K562 (cell line): Measurements from ENCODE around the gene GRIP1. TPM values are rescaled to one million over a fixed set of nuclear protein-coding genes. Genes with fewer than 3 reads are reported as not detected.

Experiments
- POLR2AphosphoS5 ChIP-seq: IDR thresholded peaks from 2 replicates; pipeline ENCODE4 v1.6.1; 2011; ENCODE audit warnings: mild to moderate bottlenecking, low read depth, low read length, moderate library complexity; ENCODE audit not compliant: control insufficient read depth, insufficient read depth
- STAT5A ChIP-seq: IDR thresholded peaks from 2 replicates; pipeline ENCODE4 v1.6.1; 2012; ENCODE audit warnings: low read length, inconsistent platforms, borderline replicate concordance
- TAF15 ChIP-seq: fragments of 200-400 bp; formaldehyde crosslinking; IDR thresholded peaks from 2 replicates; pipeline ENCODE4 v1.6.1; 2017; ENCODE audit warnings: mild to moderate bottlenecking, low read depth, low read length, moderate library complexity
- polyA plus RNA-seq, 8 experiments: library from polyadenylated mRNA; depleted of rRNA in 4 of 8; stranded (reverse) in 5 of 8; unstranded in 3 of 8; fragments of >200 nt; fragmentation: Nextera tagmentation in 2 of 8; fragmentation: Illumina TruSeq in 1 of 8; extraction: Ambion mirVana in 2 of 8; extraction: Trizol in 1 of 8; gene quantifications; 2 replicates each; pipeline versions ENCODE4 v1.2.1 to v1.2.3, GENCODE V29; 2011 to 2014; ENCODE audit warnings: inconsistent platforms in 1 of 8, missing spikeins in 1 of 8
- total RNA-seq, 7 experiments: library from RNA; depleted of rRNA in 6 of 7; stranded (reverse); fragments of >200 nt in 6 of 7; fragmentation: Illumina TruSeq in 2 of 7; extraction: Trizol in 2 of 7; gene quantifications; 2 replicates each; pipeline versions ENCODE4 v1.2.1 to v1.2.3, GENCODE V29; 2011 to 2021; ENCODE audit warnings: low replicate concordance in 1 of 7
- TF ChIP-seq, protein P1 (sequence below): fragments of 450-650 bp; IDR thresholded peaks from 2 replicates; pipeline ENCODE4 v1.6.1; 2016; ENCODE audit warnings: mild to moderate bottlenecking, moderate library complexity

The GRIP1 gene
- total and polyA plus RNA-seq, 9 of the 15 experiments (the other 6 are each of a cell fraction or from before 2014, with no cell fraction given): 0.28 to 1.2 (median 0.45) TPM

DNA sequence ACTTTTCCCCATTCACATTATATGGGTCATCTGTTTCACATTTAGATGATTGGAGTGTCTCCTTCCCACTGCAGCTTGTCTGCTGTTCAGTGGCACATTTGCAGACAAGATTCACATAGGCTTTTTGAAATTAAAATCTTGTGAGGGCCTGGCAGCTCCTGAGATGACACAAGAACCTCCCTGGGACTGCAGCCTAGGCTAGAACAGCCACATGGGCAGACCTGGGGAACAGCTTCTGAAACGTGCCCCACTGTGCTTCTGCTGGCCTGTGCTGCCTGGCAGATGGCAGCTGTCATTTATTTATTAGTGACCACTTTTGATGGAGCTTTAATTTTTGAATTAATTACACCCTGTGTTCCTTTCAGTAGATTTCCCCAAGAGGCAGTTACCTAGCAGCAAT lies 137.4 kb downstream of the GRIP1 start (continued):
- TF ChIP-seq, protein P1, sequence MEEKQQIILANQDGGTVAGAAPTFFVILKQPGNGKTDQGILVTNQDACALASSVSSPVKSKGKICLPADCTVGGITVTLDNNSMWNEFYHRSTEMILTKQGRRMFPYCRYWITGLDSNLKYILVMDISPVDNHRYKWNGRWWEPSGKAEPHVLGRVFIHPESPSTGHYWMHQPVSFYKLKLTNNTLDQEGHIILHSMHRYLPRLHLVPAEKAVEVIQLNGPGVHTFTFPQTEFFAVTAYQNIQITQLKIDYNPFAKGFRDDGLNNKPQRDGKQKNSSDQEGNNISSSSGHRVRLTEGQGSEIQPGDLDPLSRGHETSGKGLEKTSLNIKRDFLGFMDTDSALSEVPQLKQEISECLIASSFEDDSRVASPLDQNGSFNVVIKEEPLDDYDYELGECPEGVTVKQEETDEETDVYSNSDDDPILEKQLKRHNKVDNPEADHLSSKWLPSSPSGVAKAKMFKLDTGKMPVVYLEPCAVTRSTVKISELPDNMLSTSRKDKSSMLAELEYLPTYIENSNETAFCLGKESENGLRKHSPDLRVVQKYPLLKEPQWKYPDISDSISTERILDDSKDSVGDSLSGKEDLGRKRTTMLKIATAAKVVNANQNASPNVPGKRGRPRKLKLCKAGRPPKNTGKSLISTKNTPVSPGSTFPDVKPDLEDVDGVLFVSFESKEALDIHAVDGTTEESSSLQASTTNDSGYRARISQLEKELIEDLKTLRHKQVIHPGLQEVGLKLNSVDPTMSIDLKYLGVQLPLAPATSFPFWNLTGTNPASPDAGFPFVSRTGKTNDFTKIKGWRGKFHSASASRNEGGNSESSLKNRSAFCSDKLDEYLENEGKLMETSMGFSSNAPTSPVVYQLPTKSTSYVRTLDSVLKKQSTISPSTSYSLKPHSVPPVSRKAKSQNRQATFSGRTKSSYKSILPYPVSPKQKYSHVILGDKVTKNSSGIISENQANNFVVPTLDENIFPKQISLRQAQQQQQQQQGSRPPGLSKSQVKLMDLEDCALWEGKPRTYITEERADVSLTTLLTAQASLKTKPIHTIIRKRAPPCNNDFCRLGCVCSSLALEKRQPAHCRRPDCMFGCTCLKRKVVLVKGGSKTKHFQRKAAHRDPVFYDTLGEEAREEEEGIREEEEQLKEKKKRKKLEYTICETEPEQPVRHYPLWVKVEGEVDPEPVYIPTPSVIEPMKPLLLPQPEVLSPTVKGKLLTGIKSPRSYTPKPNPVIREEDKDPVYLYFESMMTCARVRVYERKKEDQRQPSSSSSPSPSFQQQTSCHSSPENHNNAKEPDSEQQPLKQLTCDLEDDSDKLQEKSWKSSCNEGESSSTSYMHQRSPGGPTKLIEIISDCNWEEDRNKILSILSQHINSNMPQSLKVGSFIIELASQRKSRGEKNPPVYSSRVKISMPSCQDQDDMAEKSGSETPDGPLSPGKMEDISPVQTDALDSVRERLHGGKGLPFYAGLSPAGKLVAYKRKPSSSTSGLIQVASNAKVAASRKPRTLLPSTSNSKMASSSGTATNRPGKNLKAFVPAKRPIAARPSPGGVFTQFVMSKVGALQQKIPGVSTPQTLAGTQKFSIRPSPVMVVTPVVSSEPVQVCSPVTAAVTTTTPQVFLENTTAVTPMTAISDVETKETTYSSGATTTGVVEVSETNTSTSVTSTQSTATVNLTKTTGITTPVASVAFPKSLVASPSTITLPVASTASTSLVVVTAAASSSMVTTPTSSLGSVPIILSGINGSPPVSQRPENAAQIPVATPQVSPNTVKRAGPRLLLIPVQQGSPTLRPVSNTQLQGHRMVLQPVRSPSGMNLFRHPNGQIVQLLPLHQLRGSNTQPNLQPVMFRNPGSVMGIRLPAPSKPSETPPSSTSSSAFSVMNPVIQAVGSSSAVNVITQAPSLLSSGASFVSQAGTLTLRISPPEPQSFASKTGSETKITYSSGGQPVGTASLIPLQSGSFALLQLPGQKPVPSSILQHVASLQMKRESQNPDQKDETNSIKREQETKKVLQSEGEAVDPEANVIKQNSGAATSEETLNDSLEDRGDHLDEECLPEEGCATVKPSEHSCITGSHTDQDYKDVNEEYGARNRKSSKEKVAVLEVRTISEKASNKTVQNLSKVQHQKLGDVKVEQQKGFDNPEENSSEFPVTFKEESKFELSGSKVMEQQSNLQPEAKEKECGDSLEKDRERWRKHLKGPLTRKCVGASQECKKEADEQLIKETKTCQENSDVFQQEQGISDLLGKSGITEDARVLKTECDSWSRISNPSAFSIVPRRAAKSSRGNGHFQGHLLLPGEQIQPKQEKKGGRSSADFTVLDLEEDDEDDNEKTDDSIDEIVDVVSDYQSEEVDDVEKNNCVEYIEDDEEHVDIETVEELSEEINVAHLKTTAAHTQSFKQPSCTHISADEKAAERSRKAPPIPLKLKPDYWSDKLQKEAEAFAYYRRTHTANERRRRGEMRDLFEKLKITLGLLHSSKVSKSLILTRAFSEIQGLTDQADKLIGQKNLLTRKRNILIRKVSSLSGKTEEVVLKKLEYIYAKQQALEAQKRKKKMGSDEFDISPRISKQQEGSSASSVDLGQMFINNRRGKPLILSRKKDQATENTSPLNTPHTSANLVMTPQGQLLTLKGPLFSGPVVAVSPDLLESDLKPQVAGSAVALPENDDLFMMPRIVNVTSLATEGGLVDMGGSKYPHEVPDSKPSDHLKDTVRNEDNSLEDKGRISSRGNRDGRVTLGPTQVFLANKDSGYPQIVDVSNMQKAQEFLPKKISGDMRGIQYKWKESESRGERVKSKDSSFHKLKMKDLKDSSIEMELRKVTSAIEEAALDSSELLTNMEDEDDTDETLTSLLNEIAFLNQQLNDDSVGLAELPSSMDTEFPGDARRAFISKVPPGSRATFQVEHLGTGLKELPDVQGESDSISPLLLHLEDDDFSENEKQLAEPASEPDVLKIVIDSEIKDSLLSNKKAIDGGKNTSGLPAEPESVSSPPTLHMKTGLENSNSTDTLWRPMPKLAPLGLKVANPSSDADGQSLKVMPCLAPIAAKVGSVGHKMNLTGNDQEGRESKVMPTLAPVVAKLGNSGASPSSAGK: no peak
- no peak for TF ChIP-seq POLR2AphosphoS5
- TF ChIP-seq STAT5A: no peak
- no peak for TF ChIP-seq TAF15
